ENCODE results near the gene OOSP4A.

Gene OOSP4A

DNA sequence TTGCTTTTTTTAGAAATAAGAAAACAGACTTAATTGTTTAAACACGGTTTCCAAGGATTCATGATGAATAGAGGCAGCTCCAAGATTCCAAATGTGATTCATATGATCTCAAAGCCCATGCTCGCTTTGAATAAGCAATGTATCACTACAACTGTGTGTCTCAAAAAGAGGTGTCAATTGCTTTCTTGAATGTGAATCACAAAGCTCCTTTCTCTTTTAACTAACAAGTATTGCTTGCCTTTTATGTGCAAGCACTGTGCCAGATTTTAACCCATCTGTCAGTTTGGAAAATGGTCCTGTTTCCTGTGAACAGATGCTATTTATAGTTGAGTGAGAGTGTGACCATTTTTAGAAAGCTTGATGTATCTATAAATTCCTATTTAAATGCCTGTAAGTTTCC, 19.1 kb upstream of the OOSP4A start:
- Histone ChIP-seq H3K4me1 (peaks cover 18% of the 10 kb centered on the region), H3K27ac (peak overlapping the region; percentile 1; the same call in 1 of the 2 replicates), H3K9me3 (peaks cover 3% of the 10 kb centered on the region; the same call in 1 of the 2 replicates), H3K27me3 (no peaks in the 10 kb centered on the region), H3K4me2 (peak overlapping the region; percentile 49), H3K9ac (no peak overlapping the region), H4K20me1 (no peaks in the 10 kb centered on the region), H3K36me3 (no peaks in the 10 kb centered on the region), H3K4me3 (no peak overlapping the region)
- no peak for TF ChIP-seq Cebpa-rat (IDR thresholded peaks at IDR 0.05)

- Histone ChIP-seq H3K9me3 (no peaks in the 10 kb centered on the region), H4K20me1 (no peaks in the 10 kb centered on the region), H3K4me3 (no peak overlapping the region), H3K27ac (no peak overlapping the region), H3K9ac (no peak overlapping the region), H3K4me1 (no peaks in the 10 kb centered on the region), H3K4me2 (no peak overlapping the region), H3K36me3 (no peaks in the 10 kb centered on the region), H3K27me3 (no peaks in the 10 kb centered on the region)
- no peak for TF ChIP-seq Cebpa-rat (IDR thresholded peaks at IDR 0.05)
These were observed 10.2 kb upstream of the OOSP4A start for GRCh38 chr11:59953463-59954218.

DNA sequence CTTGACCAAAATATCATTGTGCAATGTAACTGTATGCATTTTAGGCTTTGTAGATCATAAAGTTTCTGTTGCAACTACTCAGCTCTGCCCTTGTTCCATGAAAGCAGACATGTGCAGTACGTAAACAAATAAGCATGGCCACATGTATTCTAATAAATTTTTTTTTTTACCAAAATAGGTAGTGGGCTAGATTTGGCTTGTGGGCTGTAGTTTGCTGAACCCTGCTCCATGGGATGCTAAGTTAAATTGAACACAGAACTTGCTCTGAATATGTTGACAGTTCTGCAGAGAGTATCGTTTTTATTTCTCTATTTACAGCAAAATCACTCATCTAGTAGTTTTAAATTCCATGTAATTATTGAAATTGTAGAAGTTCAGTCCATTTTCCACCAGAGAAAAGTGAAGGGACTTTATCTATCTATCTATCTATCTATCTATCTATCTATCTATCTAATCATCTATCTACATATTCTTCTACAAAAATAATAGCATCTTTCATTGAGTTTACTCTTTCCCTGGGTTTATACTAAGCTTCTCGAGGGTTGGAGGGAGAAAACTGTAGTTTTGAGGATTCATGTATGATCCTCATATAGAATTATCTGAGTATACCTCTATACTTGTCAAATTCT, 9.5 kb upstream of the OOSP4A start:
- H3K27me3 ChIP-seq = no peaks in the 10 kb centered on the region
- no peaks in the 10 kb centered on the region for H3K9me3 ChIP-seq

DNA sequence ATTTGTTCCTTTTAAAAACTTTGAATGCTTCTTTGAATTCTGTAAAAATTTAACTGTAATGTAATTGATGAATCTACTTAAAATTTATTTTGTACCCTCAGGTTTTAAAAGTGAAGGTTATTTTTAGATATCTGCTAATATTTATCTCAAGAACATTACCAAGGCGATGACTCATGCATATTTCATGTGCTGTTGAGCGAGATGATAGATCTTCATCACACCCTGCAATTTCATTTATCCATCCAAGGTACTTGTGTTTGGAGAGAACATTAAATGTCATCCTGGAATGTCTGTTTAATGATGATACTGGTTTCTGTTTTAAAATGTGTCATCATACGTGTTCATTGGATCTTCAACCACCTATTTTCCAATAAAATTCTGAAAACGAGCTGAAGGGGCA, 6.7 kb upstream of the OOSP4A start:
- H3K4me2 ChIP-seq = no peak overlapping the region
- H3K36me3 ChIP-seq = no peaks in the 10 kb centered on the region
- no peak overlapping the region for H3K27ac ChIP-seq
- TF ChIP-seq Cebpa-rat (IDR thresholded peaks at IDR 0.05) = no peak
- no peaks in the 10 kb centered on the region for H3K9me3 ChIP-seq
- H3K4me3 ChIP-seq = no peak overlapping the region
- H4K20me1 ChIP-seq = no peaks in the 10 kb centered on the region
- H3K27me3 ChIP-seq = no peaks in the 10 kb centered on the region
- H3K9ac ChIP-seq = no peak overlapping the region
- H3K4me1 ChIP-seq = no peaks in the 10 kb centered on the region

More for the DNA sequence above, 9.5 kb upstream of the OOSP4A start:
- H3K4me2 ChIP-seq = no peak overlapping the region
- H3K4me1 ChIP-seq = no peaks in the 10 kb centered on the region
- no peak for TF ChIP-seq Cebpa-rat (IDR thresholded peaks at IDR 0.05)
- H3K27ac ChIP-seq = no peak overlapping the region
- no peak overlapping the region for H3K4me3 ChIP-seq
- H3K36me3 ChIP-seq = no peaks in the 10 kb centered on the region
- H3K9ac ChIP-seq = no peak overlapping the region
- no peaks in the 10 kb centered on the region for H4K20me1 ChIP-seq

DNA sequence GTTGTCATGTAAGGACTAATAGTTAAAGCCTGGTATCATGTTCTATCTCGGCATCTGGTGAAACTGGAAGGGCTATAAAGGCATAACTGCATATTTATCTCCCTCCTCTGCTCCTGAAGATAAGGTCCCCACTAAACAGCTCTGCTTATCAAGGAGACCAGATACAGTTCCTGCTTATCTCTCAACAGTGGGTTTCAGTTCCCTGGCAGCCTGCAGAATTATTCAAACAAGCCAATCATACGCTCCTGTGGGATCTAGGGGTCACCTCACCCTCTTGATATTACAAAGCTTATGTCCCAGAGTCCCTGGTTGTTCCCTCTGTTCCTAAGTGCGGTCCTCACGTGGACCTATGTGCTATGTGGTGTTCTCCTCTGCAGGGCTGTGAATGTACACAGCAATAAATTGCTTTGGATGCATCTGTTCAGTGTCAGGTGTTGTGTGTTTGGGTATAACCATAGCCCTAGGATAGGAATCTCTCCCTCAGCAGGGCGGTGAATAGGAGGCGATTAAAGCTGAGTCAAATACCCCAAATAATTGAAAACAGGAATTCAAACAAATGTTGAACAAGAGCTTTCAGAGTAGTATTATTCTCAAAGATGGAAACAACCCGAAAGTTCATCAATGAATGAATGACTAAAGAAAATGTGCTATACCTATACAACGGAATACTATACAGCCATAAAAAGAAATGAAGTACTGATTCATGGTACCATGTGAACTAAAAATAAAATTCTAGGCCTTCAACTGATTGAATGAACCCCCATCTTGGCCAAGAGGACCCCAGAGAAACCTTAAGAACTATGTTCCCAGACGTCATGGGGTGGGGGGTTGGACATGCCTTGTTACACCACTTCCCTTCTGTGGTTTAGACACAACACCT, 3.1 kb upstream of the OOSP4A start:
- Histone ChIP-seq H3K4me2 (no peak overlapping the region), H3K9me3 (no peaks in the 10 kb centered on the region), H3K27ac (no peak overlapping the region), H4K20me1 (no peaks in the 10 kb centered on the region), H3K4me1 (no peaks in the 10 kb centered on the region), H3K4me3 (no peak overlapping the region), H3K9ac (no peak overlapping the region), H3K27me3 (no peaks in the 10 kb centered on the region), H3K36me3 (no peaks in the 10 kb centered on the region)
- no peak for TF ChIP-seq Cebpa-rat (IDR thresholded peaks at IDR 0.05)

DNA sequence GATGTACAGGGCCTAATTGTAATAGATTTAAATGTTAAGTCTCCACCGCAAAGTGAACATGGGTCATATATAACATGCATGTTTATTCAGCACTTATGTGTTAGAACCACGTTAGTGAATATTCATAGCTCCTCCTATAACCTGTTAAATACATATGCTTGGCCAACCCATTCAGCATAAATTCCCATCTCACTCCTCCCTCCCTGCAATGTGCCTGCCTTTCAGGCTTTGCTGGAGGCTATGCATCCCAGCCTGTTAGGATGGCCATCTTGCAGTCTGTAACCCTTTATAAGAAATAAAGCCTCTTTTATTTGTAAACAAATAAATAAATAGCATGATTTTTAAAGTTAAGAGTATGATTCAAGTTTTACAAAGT, 1.7 kb upstream of the OOSP4A start:
- no peak overlapping the region for H3K9ac ChIP-seq
- no peak overlapping the region for H3K4me2 ChIP-seq

DNA sequence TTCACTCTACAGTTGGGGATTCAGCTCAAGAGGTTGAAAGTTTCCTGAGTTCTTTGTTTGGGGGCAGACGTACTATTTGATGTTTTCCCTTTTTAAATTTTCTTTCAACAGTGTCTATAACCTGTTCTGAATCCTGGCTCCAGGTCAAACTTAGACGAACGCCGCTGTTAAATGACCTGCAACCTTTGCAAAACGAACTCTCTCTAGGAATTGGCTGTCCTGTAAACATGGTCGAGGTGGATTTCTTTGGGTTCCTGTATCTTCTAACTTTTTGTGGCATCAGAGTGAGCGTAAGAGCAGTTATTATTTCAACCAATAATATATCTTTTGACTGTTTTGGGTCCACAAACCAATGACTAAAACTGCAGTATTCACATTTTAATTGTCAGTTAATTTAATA, 1.6 kb downstream of the OOSP4A start:
- Histone ChIP-seq H4K20me1 (no peaks in the 10 kb centered on the region), H3K27ac (no peak overlapping the region), H3K9ac (no peak overlapping the region), H3K27me3 (no peaks in the 10 kb centered on the region), H3K9me3 (no peaks in the 10 kb centered on the region), H3K4me2 (no peak overlapping the region), H3K36me3 (no peaks in the 10 kb centered on the region), H3K4me1 (no peaks in the 10 kb centered on the region), H3K4me3 (no peak overlapping the region)
- no peak for TF ChIP-seq Cebpa-rat (IDR thresholded peaks at IDR 0.05)

More for the DNA sequence above, 1.7 kb upstream of the OOSP4A start:
- Histone ChIP-seq H3K27ac (no peak overlapping the region), H3K9me3 (no peaks in the 10 kb centered on the region), H3K27me3 (no peaks in the 10 kb centered on the region), H3K4me1 (no peaks in the 10 kb centered on the region), H3K36me3 (no peaks in the 10 kb centered on the region), H3K4me3 (no peak overlapping the region), H4K20me1 (no peaks in the 10 kb centered on the region)
- no peak for TF ChIP-seq Cebpa-rat (IDR thresholded peaks at IDR 0.05)

- no peak for TF ChIP-seq Cebpa-rat (IDR thresholded peaks at IDR 0.05)
- H3K36me3 ChIP-seq = no peaks in the 10 kb centered on the region
- no peak overlapping the region for H3K27ac ChIP-seq
- H3K9ac ChIP-seq = no peak overlapping the region
- no peaks in the 10 kb centered on the region for H3K4me1 ChIP-seq
- H3K9me3 ChIP-seq = no peaks in the 10 kb centered on the region
- H3K27me3 ChIP-seq = no peaks in the 10 kb centered on the region
- H3K4me2 ChIP-seq = no peak overlapping the region
- H3K4me3 ChIP-seq = no peak overlapping the region
- no peaks in the 10 kb centered on the region for H4K20me1 ChIP-seq
These were observed 2.4 kb downstream of the OOSP4A start for GRCh38 chr11:59966201-59966600.

DNA sequence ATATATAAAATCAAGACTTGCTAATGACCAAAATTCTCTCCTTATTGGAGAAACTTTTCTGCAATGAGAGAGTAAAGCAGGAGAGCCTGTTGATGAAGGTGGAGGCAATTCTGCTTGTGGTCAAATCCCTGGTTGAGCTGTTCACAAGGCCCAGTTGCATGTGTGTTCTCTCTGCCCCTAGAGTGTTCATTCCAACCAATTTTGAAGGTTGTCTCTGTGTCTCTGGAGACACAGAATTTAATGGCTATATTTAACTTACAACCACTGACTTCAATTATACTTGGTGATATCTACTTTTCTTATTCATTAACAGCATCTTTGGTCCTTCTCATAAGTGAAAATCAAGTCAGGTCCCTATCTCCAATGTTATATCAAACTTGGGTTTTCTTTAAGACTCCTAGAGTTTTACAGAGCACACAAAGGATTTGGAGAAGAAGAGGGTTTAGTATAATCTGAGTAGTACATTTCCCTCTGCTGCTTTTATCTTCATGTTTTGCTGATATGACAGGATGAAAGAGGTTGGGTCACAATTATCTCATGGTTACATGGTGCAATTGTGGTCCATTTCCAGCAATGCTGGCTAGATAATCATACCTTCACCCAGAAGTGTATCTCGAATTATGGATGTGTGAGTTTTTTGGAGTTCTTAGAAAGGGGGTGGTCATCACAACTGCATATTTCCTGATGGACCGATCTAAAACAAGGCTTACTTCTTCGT, 4.0 kb downstream of the OOSP4A start:
- H3K4me2 ChIP-seq = no peak overlapping the region
- H3K9me3 ChIP-seq = no peaks in the 10 kb centered on the region
- TF ChIP-seq Cebpa-rat (IDR thresholded peaks at IDR 0.05) = no peak
- H3K27ac ChIP-seq = no peak overlapping the region
- no peaks in the 10 kb centered on the region for H3K27me3 ChIP-seq
- H3K4me1 ChIP-seq = no peaks in the 10 kb centered on the region
- no peak overlapping the region for H3K4me3 ChIP-seq
- no peaks in the 10 kb centered on the region for H4K20me1 ChIP-seq
- H3K36me3 ChIP-seq = no peaks in the 10 kb centered on the region
- H3K9ac ChIP-seq = no peak overlapping the region

All from BLaER1 (cell line).